Measurements from ENCODE around the gene DGKG. TPM values are rescaled to one million over a fixed set of nuclear protein-coding genes. Genes with fewer than 3 reads are reported as not detected.
A peak's percentile ranks its signal among the peaks of the same experiment; 100 is the strongest.

DGKG gene
- total RNA-seq, 1 donor: 2.5 TPM

- Histone ChIP-seq H4K20me1 (ENCODE audit: insufficient read depth, low read length) (no peaks in the 10 kb centered on the region), H3K36me3 (ENCODE audit: insufficient read depth, low read length) (no peaks in the 10 kb centered on the region), H3K9me3 (ENCODE audit: low read depth, low read length) (no peaks in the 10 kb centered on the region), H3K4me3 (ENCODE audit: insufficient read depth, low read length) (no peak overlapping the region), H2AFZ (ENCODE audit: low read length) (no peak overlapping the region), H3K4me2 (ENCODE audit: insufficient read depth, low read length) (no peak overlapping the region), H3K4me1 (ENCODE audit: insufficient read depth, low read length) (peaks cover 12% of the 10 kb centered on the region), H3K27ac (ENCODE audit: low read depth, low read length) (no peak overlapping the region), H3K27me3 (ENCODE audit: insufficient read depth, low read length) (peaks cover 55% of the 10 kb centered on the region), H3K79me2 (ENCODE audit: insufficient read depth, low read length) (no peaks in the 10 kb centered on the region)
- DNase-seq (ENCODE audit: insufficient read length, low spot score, missing footprints): no peak
- TF ChIP-seq, protein P1, sequence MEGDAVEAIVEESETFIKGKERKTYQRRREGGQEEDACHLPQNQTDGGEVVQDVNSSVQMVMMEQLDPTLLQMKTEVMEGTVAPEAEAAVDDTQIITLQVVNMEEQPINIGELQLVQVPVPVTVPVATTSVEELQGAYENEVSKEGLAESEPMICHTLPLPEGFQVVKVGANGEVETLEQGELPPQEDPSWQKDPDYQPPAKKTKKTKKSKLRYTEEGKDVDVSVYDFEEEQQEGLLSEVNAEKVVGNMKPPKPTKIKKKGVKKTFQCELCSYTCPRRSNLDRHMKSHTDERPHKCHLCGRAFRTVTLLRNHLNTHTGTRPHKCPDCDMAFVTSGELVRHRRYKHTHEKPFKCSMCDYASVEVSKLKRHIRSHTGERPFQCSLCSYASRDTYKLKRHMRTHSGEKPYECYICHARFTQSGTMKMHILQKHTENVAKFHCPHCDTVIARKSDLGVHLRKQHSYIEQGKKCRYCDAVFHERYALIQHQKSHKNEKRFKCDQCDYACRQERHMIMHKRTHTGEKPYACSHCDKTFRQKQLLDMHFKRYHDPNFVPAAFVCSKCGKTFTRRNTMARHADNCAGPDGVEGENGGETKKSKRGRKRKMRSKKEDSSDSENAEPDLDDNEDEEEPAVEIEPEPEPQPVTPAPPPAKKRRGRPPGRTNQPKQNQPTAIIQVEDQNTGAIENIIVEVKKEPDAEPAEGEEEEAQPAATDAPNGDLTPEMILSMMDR (IDR thresholded peaks at IDR 0.05; ENCODE audit: extremely low read depth, low read depth, low read length): no peak
Measured at GRCh38 chr3:186367631-186368030, 5.6 kb upstream of the DGKG start.

DNA sequence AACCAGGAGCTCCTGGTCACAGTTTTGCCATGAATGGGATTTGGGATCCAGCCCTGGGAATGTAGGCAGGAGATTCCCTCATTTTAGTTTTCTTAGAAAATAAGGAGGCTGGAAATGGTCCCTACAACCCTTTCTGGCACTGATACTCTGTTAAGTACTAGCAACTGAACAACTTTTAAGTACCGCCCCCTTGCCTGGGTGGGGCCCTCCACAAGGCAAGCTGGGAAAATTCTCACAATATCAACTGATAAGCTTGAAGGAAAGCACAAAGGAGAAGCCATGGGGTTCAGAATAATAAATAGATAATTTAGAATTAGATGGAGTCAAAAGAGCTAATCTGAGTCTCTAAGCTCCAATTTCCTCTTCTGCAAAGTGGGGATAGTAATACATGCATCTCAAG lies 4.2 kb upstream of the DGKG start:
- Histone ChIP-seq H3K4me1 (ENCODE audit: insufficient read depth, low read length) (peaks cover 16% of the 10 kb centered on the region), H3K4me2 (ENCODE audit: insufficient read depth, low read length) (no peak overlapping the region), H2AFZ (ENCODE audit: low read length) (no peak overlapping the region), H3K9me3 (ENCODE audit: low read depth, low read length) (no peaks in the 10 kb centered on the region), H3K79me2 (ENCODE audit: insufficient read depth, low read length) (no peaks in the 10 kb centered on the region), H3K27me3 (ENCODE audit: insufficient read depth, low read length) (peaks cover 59% of the 10 kb centered on the region), H3K4me3 (ENCODE audit: insufficient read depth, low read length) (no peak overlapping the region), H3K36me3 (ENCODE audit: insufficient read depth, low read length) (no peaks in the 10 kb centered on the region), H3K27ac (ENCODE audit: low read depth, low read length) (no peak overlapping the region), H4K20me1 (ENCODE audit: insufficient read depth, low read length) (no peaks in the 10 kb centered on the region)
- TF ChIP-seq, protein P1 (IDR thresholded peaks at IDR 0.05; ENCODE audit: extremely low read depth, low read depth, low read length): no peak
- DNase-seq (ENCODE audit: insufficient read length, low spot score, missing footprints): no peak

DNA sequence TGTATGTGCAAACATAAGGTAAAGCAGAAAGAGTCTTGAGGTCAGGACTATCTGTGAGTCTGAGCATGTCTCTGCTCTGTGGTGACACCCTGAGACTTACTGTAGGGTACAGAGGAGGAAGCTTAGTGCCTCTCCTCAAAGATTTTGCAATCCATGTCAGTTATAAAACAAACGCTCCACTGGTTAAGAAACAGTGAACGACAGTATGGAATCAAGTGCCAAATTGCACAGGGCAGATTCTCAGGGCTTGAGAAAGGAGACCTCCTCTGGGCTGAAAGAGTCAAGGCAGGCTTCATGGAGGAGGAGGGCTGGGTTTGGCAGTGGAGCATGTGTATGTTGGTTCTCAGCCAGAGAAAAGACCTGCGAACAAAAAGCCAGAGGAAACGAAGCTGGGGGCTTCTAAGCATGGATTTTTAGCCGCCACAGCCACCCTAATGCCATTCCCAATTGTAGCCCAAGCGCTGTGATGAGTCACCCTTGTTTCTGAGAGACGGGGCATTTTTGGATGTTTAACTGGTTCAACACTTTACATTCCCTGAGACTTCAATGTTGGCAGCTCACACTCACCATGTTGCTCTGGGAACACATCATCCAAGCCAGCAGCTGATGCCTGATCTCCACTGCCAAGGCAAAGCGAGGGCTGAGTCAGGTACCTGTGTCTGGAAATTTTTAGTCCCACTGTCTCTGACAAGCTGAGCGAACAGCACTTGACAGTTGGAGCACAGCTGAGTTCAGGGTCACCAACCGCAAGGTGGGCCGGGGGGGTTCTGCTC lies 3.4 kb upstream of the DGKG start:
- H3K4me2 ChIP-seq (ENCODE audit: insufficient read depth, low read length): no peak overlapping the region

DNA sequence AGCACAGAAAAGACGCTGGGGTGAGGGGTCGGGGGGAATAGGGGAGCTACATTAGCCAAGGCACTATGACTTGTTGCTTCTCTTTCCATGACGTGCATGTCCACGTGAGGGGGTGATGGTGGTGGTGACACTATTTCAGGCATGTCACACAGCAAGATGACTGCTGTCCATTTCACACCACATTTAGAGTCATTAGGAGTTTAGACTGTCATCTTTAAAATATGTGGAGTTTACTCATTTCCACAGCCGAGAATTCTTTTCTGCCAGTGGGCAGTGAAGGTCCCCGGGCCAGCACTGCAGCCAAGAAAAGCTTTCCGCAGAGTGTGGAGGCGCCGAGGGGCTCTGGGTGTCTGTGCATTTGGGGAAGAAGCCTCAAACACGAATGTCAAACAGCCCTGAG lies 954 bp upstream of the DGKG start:
- Histone ChIP-seq H4K20me1 (ENCODE audit: insufficient read depth, low read length) (no peaks in the 10 kb centered on the region), H3K4me1 (ENCODE audit: insufficient read depth, low read length) (peaks cover 16% of the 10 kb centered on the region), H3K36me3 (ENCODE audit: insufficient read depth, low read length) (no peaks in the 10 kb centered on the region), H3K4me3 (ENCODE audit: insufficient read depth, low read length) (no peak overlapping the region), H2AFZ (ENCODE audit: low read length) (no peak overlapping the region), H3K9me3 (ENCODE audit: low read depth, low read length) (no peaks in the 10 kb centered on the region), H3K27ac (ENCODE audit: low read depth, low read length) (no peak overlapping the region), H3K4me2 (ENCODE audit: insufficient read depth, low read length) (peak overlapping the region; percentile 74), H3K79me2 (ENCODE audit: insufficient read depth, low read length) (no peaks in the 10 kb centered on the region), H3K27me3 (ENCODE audit: insufficient read depth, low read length) (peaks cover 56% of the 10 kb centered on the region)
- DNase-seq (ENCODE audit: insufficient read length, low spot score, missing footprints): no peak
- TF ChIP-seq, protein P1 (IDR thresholded peaks at IDR 0.05; ENCODE audit: extremely low read depth, low read depth, low read length): no peak

More for the DNA sequence above, 3.4 kb upstream of the DGKG start:
- no peaks in the 10 kb centered on the region for H3K9me3 ChIP-seq (ENCODE audit: low read depth, low read length)
- no peak overlapping the region for H2AFZ ChIP-seq (ENCODE audit: low read length)
- H4K20me1 ChIP-seq (ENCODE audit: insufficient read depth, low read length): no peaks in the 10 kb centered on the region
- H3K79me2 ChIP-seq (ENCODE audit: insufficient read depth, low read length): no peaks in the 10 kb centered on the region
- H3K27me3 ChIP-seq (ENCODE audit: insufficient read depth, low read length): peaks cover 64% of the 10 kb centered on the region
- peak; percentile 87 for DNase-seq (ENCODE audit: insufficient read length, low spot score, missing footprints)
- peaks cover 16% of the 10 kb centered on the region for H3K4me1 ChIP-seq (ENCODE audit: insufficient read depth, low read length)
- H3K4me3 ChIP-seq (ENCODE audit: insufficient read depth, low read length): no peak overlapping the region
- no peaks in the 10 kb centered on the region for H3K36me3 ChIP-seq (ENCODE audit: insufficient read depth, low read length)
- TF ChIP-seq, protein P1 (IDR thresholded peaks at IDR 0.05; ENCODE audit: extremely low read depth, low read depth, low read length): no peak
- H3K27ac ChIP-seq (ENCODE audit: low read depth, low read length): no peak overlapping the region

Measured in osteoblast (primary cell).